CD4-positive, alpha-beta T cell treated with Interleukin-17A for 1 hour (primary cell): ENCODE measurements around the gene ZKSCAN2.

Source experiments
- DNase-seq: peaks from one replicate; pipeline ENCODE4 v3.0.0-alpha.2; 2020

Gene ZKSCAN2

DNA sequence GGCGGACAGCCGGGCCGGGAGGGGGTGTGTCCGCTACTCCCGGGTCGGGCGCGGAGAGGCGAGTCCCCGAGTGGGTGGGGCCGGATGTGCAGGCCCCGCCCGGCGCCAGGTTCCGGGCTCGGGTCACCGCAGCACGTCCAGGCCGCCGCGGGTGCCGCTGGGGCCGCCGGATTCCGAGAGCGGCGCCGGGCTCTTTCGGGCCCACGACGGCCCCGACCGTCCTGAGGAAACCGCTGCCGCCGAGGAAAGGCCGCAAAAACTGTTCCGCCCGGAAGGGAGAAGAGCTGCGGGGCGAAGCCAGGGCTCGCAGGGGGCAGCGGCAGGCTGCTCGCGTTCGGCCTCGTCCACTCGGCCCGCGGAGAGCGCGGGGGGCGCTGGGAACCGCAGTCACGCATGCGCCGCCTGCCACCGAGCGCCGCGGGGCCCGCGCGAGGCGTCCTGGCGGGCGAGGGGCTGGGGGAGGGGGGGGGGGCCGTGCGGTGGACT is at the start of gene ZKSCAN2:
TSS of gene ZKSCAN2 (minus strand) at position 376 of the 486 bp plus-strand sequence. CDS start 718 bp downstream, outside the sequence.
- peak; percentile 82 for DNase-seq

DNA sequence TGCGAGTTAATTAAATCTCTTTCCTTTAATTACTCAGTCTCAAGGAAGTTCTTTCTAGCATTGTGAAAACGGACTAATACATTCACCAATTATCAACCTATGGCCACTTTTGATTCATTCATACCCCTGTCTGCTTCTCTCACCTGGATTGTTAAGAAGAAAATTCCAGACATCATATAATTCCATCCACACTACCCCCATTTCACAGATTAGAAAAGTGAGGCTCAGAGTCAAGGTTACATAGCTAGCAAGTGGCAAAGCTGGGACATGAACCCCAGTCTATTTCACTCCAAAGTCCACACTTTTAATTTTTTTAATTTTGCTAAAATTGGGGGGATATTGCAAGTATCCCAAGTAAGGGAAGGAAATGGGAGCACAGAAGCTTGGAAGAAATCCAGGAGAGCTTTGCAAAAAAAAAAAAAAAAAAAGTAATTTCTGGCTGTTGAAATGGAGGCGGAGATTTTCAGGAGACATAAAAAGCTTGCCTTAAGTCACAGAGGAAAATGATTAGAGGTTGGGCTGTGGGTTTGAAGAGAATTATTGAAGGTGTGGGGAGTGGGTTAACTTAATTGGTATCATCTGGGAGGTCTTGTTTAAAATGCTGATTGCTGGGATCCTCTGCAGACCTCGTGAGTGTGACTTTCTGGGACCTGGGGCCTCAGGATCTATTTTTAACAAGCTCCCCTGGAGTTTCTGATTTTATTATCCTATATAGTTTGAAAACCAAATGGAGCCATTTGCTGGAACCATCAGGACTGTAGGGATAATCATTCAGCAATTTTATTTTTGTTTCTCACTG is 42.3 kb upstream of the ZKSCAN2 start:
- DNase-seq: no peak

DNA sequence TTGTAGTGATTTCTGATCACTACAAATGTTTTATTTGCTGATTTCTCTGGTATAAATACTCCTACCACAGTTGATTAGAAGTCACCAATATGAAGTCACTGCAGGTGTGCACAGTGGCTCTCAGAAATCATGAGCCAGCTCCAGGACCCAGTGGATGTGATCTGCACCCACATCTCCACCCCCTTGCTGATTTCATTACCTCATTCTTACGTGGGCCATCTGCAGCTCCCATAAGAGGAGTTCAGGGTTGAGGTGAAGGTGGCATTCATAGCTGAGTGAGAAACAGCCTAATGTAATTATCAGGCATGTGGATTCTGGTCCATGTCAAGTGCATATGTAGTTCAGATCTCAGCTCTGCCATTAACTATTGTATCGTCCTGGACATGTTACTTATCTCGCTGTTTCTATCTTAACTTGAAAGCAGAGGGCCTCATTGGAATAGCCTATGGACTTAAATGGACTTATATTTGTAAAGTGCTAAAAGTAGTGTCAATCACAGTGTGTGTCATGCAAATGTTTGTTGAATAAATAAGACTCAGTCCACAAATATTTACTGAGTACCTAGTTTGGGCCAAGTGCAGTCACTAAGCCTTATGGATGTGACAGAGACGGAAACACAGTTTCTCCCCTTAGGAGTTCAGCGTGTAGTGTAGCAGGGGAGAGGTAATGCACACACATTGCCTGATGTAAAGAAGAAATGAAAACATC is 40.7 kb upstream of the ZKSCAN2 start:
- DNase-seq: no peak

DNA sequence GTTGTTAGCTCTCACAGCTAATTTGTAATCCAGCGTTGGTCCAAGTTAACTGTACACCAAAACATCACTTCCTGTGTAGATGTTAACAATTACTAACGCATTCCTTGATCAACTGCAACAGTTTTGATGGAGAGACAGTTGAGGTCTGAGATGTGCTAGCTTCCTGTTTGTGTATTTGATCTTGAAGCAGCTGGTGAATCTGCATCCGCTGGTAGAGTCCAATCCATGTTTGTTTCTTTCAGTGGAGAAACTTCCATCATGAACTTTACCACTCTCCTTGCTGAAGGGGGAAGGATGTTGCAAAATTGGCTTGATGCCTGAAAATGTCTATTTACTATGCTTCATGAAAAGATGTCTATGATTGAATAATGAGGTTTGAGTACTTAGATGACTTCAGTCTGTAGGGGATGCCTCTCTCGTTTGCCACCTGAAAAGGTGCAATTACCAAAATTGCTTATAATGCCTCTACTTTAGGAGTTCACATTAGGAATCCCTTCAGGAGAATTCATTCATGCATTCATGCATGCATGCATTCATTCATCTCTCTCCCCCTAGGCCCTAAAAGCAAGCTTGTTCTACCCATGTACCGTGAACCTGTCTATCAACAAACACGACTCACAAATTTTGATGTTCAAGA is 39.6 kb upstream of the ZKSCAN2 start:
- no peak for DNase-seq

DNA sequence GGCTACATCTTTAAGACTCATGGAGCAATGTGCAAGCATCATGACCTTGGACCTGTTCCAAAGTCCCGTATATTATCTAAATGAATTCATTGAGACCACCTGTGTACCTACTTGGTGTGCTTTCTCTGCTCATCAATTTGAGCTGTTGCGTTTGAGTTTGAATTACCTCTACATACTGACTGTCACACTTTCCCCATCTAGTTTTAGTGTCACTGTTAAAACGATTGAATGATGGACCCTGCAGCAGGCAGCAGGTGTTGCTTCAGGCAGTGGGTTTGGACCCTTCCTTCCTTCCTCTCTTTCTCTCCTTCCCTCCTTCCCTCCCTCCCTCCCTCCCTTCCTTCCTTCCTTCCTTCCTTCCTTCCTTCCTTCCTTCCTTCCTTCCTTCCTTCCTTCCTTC is 33.9 kb upstream of the ZKSCAN2 start:
- DNase-seq: no peak

DNA sequence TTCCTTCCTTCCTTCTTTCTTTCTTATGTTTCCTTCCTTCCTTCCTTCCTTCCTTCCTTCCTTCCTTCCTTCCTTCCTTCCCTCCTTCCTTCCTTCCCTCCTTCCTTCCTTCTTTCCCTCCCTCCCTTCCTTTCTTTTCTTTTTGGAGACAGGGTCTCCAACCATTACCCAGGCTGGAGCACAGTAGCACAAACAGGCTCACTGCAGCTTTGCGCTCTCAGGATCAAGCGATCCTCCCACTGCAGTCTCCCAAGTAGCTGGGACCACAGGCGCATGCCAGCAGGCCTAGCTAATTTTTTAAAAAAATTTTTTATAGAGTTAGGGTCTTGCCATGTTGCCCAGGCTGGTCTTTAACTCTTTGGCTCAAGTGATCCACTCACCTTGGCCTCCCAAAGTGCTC is 31.8 kb upstream of the ZKSCAN2 start:
- DNase-seq: no peak

DNA sequence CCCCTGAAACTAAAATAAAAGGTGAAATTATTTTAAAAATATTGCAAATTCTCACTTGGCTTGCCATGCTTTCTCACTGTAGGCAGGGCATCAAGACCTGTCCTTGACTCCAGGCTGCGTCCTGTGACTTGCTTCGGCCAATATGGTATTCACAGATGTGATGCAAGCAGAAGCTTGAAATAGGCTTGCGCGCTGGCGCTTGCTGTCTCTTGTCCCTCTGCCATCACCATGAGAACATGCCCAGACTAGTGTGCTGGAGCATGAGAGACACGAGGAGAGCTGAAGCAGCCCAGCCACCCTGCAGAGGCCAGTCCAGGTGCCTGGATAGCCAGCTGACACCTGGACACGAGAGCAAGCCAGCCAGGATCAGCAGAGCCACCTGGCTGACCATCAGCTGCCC is 21.8 kb upstream of the ZKSCAN2 start:
- DNase-seq: no peak

DNA sequence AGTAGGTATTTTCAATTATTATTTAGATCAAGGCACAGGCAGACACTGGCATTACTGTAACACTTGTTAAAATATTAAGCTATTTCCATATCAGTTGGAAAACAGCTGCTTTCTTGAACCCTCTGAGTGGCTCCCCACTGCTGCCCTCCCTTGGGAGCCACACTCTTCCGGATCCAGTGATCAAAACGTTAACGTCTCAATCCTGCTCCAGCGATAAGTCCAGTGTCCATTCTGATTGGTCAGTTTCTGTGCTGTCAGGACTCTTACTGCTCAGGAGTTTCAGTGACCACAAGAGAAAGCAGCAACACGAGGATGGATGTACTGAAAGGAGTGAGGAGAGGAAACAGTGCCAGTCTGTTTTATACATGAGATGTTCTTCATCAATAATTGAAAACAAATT is 13.8 kb upstream of the ZKSCAN2 start:
- DNase-seq: no peak

DNA sequence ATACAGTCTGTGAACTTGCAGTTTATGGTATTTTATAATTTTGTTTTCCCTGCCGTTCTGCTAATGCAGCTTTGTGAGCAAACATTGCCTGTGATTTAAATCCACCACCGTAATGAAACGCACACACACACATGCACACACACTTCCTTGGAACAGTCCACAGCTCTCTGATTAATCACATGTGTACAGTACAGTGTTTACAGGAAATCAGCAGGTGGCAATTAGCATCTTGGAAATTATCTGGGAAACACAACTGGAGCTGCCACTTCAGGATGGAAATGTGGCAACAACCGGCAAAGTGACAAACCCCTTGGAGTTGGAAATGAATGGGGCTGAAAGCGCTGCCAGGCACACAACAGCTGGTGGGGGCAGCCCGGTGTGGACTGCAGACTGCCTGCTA is 12.9 kb upstream of the ZKSCAN2 start:
- DNase-seq: no peak

DNA sequence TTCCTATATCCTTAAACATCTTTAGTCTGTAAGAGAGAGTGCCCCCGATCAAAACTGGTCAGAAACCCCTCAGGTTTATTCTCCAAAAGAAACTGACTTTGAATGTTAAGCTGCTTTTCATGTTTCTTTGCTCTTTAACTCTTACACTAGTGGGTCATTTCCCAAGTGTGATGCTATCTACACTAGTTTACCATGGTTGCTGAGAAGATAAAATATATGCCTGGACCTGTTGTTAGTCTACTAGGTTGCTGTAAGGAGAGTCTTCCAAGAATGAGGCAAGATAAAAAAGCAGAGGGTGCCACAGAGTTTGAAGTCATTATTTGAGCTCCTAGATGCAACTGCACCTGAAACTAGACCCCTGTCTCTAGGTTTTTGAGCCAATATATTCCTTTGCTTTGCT is 12.2 kb upstream of the ZKSCAN2 start:
- no peak for DNase-seq

DNA sequence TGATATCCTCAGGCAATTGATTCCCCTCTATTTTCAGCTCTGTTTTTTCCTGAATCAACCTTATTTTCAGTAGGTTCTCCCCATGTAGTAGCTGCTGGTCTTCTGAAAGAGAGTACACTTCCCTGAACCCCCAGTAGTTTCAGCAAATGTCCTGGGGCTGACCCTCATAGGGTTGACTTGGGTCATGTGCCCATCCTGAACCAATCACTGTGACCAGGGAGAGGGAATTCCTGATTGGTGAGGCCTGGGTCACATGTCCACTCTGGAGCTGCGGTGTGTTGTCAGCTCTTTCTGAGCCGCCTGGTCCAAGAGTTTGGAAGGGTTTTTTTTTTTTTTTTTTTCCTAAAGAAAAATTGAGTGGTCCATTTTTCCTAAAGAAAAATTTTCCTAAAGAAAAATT is 8.3 kb upstream of the ZKSCAN2 start:
- DNase-seq: no peak

DNA sequence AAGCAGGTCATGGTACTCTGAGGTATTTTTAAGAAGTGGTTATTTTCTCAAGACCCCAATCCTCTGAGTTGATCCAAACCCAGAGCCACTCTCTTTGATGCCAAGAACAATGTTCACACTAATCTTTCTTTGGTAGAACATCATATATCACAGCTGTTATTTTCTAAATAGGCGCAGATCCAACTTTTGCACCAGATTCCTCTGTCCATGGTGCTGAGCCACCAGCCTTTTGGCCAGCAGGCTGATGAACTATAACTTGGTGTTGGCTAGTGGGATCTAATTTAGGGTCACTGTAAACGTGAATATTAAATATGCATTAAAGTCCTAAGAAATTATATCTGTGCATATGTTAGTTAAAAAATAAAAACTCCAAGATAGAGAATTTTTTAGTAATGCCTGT is 7.0 kb upstream of the ZKSCAN2 start:
- DNase-seq: no peak

DNA sequence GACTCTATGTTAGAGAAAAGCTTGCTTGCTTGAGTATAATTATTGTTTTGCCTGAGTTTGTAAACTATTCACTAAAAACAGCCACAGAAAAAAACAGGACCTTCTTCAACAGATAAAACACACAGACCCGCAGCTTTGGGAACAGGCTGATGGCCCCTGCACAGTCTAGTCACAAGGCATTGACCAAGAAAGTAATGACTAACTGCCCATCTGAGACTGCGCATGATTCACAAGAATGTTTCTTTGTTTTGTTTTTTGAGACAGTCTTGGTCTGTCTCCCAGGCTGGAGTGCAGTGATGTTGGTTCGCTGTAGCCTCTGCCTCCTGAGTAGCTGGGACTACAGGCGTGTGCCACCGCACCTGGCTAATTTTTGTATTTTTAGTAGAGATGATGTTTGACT is 2.8 kb upstream of the ZKSCAN2 start:
- no peak for DNase-seq

DNA sequence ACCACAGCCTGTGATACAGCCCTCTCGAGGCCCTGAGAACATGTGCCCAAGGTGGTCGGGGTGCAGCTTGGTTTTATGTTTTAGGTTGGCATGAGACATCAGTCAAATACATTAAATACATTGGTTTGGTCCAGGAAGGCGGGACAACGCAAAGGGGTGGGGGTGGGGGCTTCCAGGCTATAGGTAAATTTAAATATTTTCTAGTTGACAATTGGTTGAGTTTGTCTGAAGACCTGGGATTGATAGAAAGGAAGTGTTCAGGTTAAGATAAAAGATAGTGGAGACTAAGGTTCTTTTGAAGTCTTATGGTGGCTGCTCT is 1.2 kb upstream of the ZKSCAN2 start:
- peak; percentile 39 for DNase-seq

DNA sequence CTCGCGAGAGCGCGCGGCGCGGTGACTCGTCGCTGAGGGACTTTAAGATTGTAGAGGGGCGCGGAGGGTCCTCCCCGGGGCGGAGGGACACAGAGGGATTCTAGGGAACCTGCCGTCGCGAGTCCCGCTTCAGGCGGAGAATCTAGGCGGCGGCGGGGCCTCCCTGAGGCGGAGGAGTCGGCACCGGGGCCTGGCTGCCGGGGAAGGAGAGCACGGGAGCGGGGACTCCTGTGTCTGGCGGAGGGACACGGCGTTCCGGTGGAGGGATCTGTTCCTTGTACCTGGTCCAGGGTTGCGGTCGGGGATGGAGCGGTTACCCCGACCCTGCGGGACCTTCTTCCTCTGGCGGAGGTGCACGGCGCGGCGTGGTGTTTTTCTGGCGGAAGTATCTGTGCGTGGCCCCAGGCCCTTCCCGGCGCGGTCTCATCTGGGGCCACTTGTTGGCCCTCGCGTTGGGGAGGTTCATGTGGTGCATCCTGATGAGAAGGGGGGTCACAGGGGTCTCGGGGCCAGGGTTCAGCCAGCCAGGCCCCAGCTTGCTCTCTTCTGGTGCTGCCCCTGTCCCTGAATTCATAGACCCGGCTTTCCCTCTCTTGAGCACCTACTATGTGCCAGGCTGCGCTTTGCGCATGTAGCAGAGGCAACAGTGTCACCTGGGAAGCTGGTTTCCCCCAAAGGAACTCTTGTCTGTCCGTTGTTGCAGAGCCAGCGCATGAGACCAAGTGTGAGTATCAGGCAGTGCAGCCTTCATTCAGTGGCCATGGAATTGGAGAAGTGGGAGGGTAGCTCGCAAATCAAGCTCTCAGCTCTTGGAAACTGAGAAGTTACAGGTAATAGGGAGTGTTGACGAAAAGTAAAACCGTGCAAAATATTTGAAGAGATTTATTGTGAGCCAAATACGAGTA is 563 bp upstream of the ZKSCAN2 start:
- peak; percentile 82 for DNase-seq

DNA sequence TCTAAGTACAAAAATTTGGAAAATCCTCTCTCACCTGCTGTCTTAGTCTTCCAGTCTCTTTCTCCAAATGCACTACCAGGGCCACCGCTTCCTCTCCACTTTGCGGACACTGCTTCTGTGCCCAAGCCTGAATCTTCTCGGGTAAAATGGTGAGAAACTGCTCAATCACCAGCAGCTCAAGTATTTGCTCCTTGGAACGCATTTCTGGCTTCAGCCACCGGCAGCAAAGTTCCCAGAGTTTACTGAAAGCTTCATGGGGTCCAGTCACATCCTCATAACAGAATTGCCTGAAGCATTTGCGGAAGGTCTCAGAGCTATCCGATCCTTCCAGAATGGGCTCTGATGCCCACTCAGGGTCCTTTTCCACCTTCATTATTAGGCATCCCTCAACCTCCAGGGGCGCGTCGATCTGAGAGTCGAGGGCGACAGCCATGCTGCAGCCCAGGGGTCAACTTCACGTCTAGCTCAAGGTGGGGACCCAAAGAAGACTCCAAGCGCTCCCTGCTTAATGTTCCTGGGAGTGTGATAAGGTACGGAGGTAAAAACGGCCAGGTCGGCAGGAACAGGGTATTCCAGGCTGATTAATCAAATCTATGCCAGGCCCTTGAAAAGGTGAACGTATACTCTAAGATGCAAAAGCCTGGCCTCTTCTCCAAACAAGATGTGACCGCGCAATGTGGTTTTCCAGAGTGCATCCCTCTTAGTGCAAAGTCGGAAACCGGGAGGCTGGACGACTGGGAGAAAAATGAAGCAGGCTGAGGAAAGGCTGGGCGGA is 763 bp downstream of the ZKSCAN2 start:
- no peak for DNase-seq

DNA sequence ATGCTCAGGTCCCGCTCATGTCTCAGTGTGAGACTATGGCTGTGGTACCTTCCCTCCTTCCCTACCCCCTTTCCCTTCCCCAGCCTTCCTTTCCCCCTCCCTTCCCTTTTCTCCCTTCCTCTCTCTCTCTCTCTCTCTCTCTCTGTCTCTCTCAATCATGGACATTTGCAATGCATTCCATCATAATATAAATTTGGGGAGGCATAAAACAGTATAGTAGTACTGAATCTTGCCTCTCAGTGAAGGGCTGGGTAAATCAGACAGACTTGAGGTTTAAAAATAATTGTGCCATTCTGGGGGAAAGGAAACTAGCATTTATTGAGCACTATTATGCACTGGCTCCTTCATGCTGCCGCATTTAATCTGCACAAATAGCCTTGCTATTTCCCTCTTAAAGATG is 4.3 kb downstream of the ZKSCAN2 start:
- no peak for DNase-seq

DNA sequence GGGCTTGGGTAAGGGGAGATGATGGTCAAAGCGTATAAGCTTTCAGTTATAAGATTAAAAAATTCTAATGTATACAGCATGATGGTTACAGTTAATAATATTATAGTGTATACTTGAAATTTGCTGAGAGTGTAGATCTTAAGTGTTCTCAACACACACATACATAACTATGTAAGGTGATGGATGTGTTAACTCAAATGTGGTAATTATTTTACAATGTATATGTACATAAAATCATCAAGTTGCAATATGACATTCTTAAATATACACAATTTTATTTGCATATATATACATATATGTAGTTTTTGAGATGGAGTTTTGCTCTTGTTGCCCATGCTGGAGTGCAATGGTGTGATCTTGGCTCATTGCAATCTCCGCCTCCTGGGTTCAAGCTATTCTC is 7.2 kb downstream of the ZKSCAN2 start:
- DNase-seq: no peak

DNA sequence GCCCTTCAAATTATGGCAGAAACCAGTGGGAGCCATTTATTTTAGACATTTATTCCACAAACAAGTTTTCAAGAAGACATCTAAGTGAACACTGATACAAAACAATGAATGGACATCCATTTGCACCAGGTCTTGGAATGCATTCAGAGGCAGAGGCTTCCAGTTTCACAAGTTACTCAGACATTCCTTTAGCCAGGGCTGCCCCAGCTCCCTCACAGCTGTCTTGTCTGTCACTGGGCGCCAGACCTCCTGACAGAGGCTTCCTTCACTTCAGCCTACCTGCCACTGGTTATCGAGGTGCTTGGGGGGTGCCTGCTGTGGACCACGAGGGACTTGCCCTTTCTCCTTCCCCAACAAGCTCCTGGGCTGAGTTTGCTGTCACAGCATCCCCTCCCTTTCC is 21.7 kb downstream of the ZKSCAN2 start:
- no peak for DNase-seq

DNA sequence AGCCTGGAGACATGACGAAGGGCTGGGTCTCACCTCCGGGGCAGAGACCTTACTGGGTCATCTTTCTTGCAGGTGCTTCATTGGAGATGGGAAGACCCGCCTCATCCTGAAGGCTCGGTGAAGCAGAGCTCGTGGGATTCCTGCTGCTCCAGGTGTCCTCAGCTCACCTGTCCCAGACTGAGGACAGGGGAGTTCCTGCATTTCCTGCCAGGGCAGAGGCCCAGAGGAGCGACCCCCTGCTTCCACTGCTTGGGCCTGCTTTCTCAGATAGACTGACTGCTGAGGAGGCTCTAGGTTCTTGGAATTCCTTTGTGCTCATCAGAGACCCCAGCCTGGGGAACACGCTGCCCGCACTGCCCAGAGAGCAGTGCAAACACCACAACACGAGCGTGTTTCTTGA is 29.3 kb downstream of the ZKSCAN2 start:
- no peak for DNase-seq

DNA sequence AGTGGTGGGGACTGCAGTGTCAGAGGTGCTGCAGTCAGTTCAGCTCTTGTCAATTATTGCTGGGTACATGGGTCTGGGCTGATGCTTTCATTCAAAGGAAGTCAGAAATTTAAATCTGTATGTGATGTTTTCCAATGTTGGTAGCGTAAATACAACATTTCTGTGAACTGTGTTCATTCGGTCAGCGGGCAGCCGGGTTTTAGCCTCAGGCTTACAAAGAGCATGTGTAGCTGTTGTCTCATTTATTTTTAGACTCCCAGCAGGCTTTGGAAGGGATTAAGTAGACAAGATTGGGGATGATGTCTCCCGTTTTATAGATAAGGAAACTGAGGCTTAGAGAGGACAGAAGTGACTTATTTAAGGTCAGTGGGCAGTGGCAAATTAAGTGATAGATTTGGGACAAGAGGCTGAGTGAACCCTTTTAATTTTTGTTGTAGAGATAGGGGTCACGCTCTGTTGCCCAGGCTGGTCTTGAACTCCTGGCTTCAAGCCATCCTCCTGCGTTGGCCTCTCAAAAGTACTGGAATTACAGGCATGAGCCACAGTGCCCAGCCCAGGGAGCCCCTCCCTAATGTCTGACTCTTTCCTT is 32.8 kb downstream of the ZKSCAN2 start:
- no peak for DNase-seq

DNA sequence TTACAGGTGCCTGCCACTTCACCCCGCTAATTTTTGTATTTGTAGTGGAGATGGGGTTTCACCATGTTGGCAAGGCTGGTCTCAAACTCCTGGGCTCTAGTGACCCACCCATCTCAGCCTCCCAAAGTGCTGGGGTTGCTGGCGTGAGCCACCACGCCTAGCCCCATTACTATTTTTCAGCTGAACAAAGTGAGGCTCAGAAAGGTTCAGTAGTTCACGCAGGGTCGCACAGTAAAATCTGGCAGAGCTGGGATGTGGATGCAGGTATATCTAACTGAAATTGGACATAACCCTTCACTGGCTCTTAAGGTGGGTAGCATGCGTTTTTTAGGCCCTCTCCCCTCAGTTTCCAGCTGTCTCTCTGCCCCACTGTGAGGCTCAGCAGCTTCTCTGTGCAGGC is 33.7 kb downstream of the ZKSCAN2 start:
- no peak for DNase-seq
